HEK293T (cell line): ENCODE data around the gene EPHB3.

Source experiments
- CTCF ChIA-PET: fragments of 350-600 bp; formaldehyde crosslinking; extraction: SDS; loops from one replicate; lab custom pipeline; 2021; ENCODE audit warnings: antibody characterized with exemption, inconsistent platforms; lab: Yijun Ruan, JAX
- POLR2A ChIA-PET: fragments of 350-600 bp; formaldehyde crosslinking; extraction: SDS; loops from one replicate; lab custom pipeline; 2020; ENCODE audit warnings: antibody characterized with exemption, inconsistent platforms; lab: Yijun Ruan, JAX
- DNase-seq: peaks from one replicate; pipeline ENCODE4 v3.0.0; 2012; ENCODE audit warnings: mixed read lengths; ENCODE audit errors: extremely low spot score
- ARNT ChIP-seq: fragments of 450-650 bp; IDR thresholded peaks from 2 replicates; pipeline ENCODE4 v1.6.1; 2017; ENCODE audit warnings: mild to moderate bottlenecking
- BHLHE40 ChIP-seq: fragments of 450-650 bp; IDR thresholded peaks from 2 replicates; pipeline ENCODE4 v1.6.1; 2016; ENCODE audit warnings: mild to moderate bottlenecking, moderate library complexity, borderline replicate concordance
- CTBP1 ChIP-seq: fragments of 450-650 bp; IDR thresholded peaks from 2 replicates; pipeline ENCODE4 v1.6.1; 2016; ENCODE audit warnings: borderline replicate concordance
- ELF4 ChIP-seq: fragments of 450-650 bp; IDR thresholded peaks from 2 replicates; pipeline ENCODE4 v1.6.1; 2017; ENCODE audit warnings: antibody characterized with exemption
- FOXA1 ChIP-seq: fragments of 450-650 bp; IDR thresholded peaks from 2 replicates; pipeline ENCODE4 v1.6.1; 2016; ENCODE audit warnings: mild to moderate bottlenecking
- FOXK2 ChIP-seq: fragments of 450-650 bp; IDR thresholded peaks from 2 replicates; pipeline ENCODE4 v1.6.1; 2016; ENCODE audit warnings: mild to moderate bottlenecking
- FOXM1 ChIP-seq: fragments of 450-650 bp; IDR thresholded peaks from 2 replicates; pipeline ENCODE4 v1.6.1; 2017; ENCODE audit warnings: mild to moderate bottlenecking, borderline replicate concordance
- HDGF ChIP-seq: fragments of 450-650 bp; IDR thresholded peaks from 2 replicates; pipeline ENCODE4 v1.6.1; 2017; ENCODE audit warnings: antibody characterized with exemption, borderline replicate concordance
- L3MBTL2 ChIP-seq: fragments of 450-650 bp; conservative IDR thresholded peaks from 2 replicates; pipeline ENCODE4 v1.6.1; 2016; ENCODE audit warnings: mild to moderate bottlenecking
- LEF1 ChIP-seq: fragments of 450-650 bp; IDR thresholded peaks from 2 replicates; pipeline ENCODE4 v1.6.1; 2017; ENCODE audit warnings: mild to moderate bottlenecking, borderline replicate concordance
- NFRKB ChIP-seq: fragments of 450-650 bp; IDR thresholded peaks from 2 replicates; pipeline ENCODE4 v1.6.1; 2016; ENCODE audit warnings: mild to moderate bottlenecking, moderate library complexity
- PKNOX1 ChIP-seq: fragments of 450-650 bp; IDR thresholded peaks from 2 replicates; pipeline ENCODE4 v1.6.1; 2016
- SP1 ChIP-seq: fragments of 450-650 bp; IDR thresholded peaks from 2 replicates; pipeline ENCODE4 v1.6.1; 2017
- SUZ12 ChIP-seq: fragments of 450-650 bp; IDR thresholded peaks from 2 replicates; pipeline ENCODE4 v1.6.1; 2016; ENCODE audit warnings: mild to moderate bottlenecking
- TARDBP ChIP-seq: fragments of 450-650 bp; IDR thresholded peaks from 2 replicates; pipeline ENCODE4 v1.6.1; 2016
- ZNF384 ChIP-seq: fragments of 450-650 bp; IDR thresholded peaks from 2 replicates; pipeline ENCODE4 v1.6.1; 2016

The EPHB3 gene

GRCh38 chr3:184552863-184553262 is 8.7 kb upstream of the EPHB3 start:
- ChIA-PET CTCF (interaction anchor here (0.6 kb wide), 1 partner anchor 13 kb away, joined by 3 read pairs; no protein-coding TSS in a partner anchor), POLR2A (no interaction called here)
- TF ChIP-seq FOXA1 = no peak
- TF ChIP-seq CTBP1 = no peak
- no peak for TF ChIP-seq FOXK2
- TF ChIP-seq FOXM1 = no peak
- no peak for TF ChIP-seq PKNOX1
- no peak for TF ChIP-seq HDGF
- TF ChIP-seq ELF4 = no peak
- no peak for TF ChIP-seq SUZ12
- no peak for TF ChIP-seq L3MBTL2
- no peak for TF ChIP-seq BHLHE40
- TF ChIP-seq SP1 = no peak
- no peak for TF ChIP-seq TARDBP
- DNase-seq = no peak

GRCh38 chr3:184553385-184553784 is 8.2 kb upstream of the EPHB3 start:
- CTCF ChIA-PET = no interaction called here
- DNase-seq = no peak
- TF ChIP-seq ARNT (no peak), SP1 (no peak), FOXK2 (no peak), NFRKB (no peak), PKNOX1 (no peak), CTBP1 (no peak), LEF1 (no peak), ZNF384 (no peak), FOXM1 (no peak), L3MBTL2 (no peak), FOXA1 (no peak), SUZ12 (no peak), BHLHE40 (no peak)
- POLR2A ChIA-PET = no interaction called here

DNA sequence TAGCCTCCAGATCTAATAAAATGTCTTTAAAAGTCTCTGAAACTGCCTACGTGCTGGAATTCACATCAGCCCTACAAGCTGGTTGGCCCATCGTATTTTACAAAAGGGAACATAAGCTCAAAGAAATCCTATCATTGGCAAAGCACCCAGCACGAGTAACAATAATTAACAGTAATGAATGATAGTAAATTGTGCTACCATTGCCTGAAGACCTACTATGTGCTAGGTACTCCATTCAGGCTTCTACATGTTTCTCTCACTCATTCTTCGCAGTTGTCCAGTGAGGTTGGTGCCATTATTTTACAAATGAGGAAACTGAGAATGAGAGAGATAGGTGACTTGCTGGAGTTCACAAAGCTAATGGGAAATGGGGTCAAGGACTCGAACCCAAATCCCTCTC is 7.1 kb upstream of the EPHB3 start:
- ChIA-PET CTCF (no interaction called here), POLR2A (no interaction called here)
- no peak for DNase-seq
- no peak for TF ChIP-seq ELF4
- TF ChIP-seq NFRKB = no peak
- no peak for TF ChIP-seq LEF1
- TF ChIP-seq ZNF384 = no peak
- TF ChIP-seq FOXK2 = no peak
- no peak for TF ChIP-seq ARNT
- no peak for TF ChIP-seq BHLHE40
- no peak for TF ChIP-seq CTBP1
- TF ChIP-seq FOXA1 = no peak

DNA sequence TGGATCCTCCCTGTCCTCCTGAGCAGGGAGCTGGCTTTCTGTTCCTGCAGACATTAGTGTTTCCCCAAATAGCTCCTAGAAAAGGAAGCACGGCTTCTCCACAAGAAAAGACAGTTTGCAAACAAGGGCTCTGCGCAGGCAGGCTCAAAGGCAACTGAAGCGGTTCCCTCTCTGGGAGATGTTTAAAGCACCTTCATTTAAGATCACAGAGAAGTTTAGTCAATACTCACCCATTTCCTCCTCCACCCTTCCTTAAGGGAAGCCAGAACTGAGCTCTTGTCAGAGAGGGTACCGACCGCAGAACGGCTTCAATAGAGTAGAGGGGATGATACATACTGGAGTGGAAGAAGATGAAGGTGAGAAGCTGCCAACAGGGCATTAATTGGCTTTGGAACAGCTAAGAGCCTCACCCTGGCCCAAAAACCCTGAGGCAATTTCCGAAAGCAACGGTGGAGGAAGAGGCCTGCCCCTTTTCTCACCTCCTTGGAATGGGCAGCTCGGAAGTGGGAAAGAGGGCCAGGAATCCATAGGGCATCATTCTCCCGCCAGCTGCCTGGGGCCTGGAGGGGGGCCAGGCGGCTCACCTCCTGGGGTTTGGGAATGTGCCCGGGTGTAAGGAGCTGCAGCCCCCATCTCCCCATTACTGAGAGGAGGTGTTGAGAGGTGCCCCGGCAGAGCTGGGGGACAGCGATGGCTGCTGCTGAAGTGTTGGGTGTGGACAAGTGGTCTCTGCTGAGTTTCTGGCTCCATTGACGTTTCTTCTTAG is 4.8 kb upstream of the EPHB3 start:
- POLR2A ChIA-PET = no interaction called here
- TF ChIP-seq ARNT (no peak), FOXA1 (no peak), TARDBP (no peak), LEF1 (no peak), HDGF (no peak), FOXK2 (no peak), BHLHE40 (no peak), SUZ12 (no peak), SP1 (no peak), ZNF384 (no peak), CTBP1 (no peak), PKNOX1 (no peak), FOXM1 (no peak), NFRKB (no peak), L3MBTL2 (no peak), ELF4 (no peak)
- no peak for DNase-seq
- CTCF ChIA-PET = interaction anchor here (0.9 to 1.0 kb wide), 2 partner anchors 10 to 247 kb away, joined by 3 to 5 read pairs; no protein-coding TSS in a partner anchor

GRCh38 chr3:184557348-184557950 is 4.1 kb upstream of the EPHB3 start:
- no peak for DNase-seq
- POLR2A ChIA-PET = no interaction called here
- CTCF ChIA-PET = interaction anchor here (0.9 to 1.0 kb wide), 2 partner anchors 11 to 246 kb away, joined by 3 to 5 read pairs; no protein-coding TSS in a partner anchor
- TF ChIP-seq ZNF384 (no peak), TARDBP (no peak), FOXA1 (no peak), L3MBTL2 (no peak), CTBP1 (no peak), NFRKB (no peak), FOXM1 (no peak)

DNA sequence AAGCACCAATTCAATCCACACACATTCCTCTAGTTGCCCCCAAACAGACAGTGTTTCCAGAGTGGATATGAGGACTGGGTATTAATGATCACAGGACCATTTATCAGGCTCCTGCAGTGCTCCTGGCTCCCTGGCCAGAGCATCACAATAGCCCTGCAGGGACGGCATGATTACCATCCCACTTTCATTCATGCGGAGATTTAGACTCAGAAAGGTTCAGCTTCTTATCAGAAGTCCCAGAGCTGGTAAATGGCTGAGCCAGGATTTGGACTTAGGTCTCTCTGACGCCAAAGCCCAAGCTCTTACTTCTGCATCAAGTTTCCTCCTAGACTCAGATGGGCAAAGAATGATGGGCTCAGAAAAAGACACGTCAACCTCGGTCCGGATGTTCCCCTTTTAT is 2.9 kb upstream of the EPHB3 start:
- TF ChIP-seq TARDBP = no peak
- no peak for TF ChIP-seq SP1
- TF ChIP-seq ZNF384 = no peak
- POLR2A ChIA-PET = no interaction called here

More for the DNA sequence above, 2.9 kb upstream of the EPHB3 start:
- no peak for DNase-seq
- CTCF ChIA-PET = no interaction called here
